Activated CD8-positive, alpha-beta T cell treated with anti-CD3 and anti-CD28 coated beads for 36 hours (primary cell): ENCODE results near the gene AIMP1. TPM values are rescaled to one million over a fixed set of nuclear protein-coding genes. Genes with fewer than 3 reads are reported as not detected.

ENCODE experiments used
- ATAC-seq: fragments of 200-7000 bp; cut with Tn5 transposase; one replicate; pipeline ENCODE4 v1.10.0; 2021; ENCODE audit warnings: mild to moderate bottlenecking, moderate library complexity
- CTCF ChIA-PET: fragments of 350-600 bp; sonication (Branson Sonifier 250); formaldehyde crosslinking; loops from one replicate; lab custom pipeline; 2021; ENCODE audit warnings: antibody characterized with exemption; lab: Charles Lee
- POLR2A ChIA-PET: fragments of 350-600 bp; sonication (Branson Sonifier 250); formaldehyde crosslinking; loops from one replicate; lab custom pipeline; 2021; ENCODE audit warnings: antibody characterized with exemption; lab: Charles Lee
- DNase-seq: peaks from one replicate; pipeline ENCODE4 v3.0.0-alpha.2; 2020
- H3K27ac Mint-ChIP-seq: one replicate; pipeline ENCODE4 v1.8.0; 2021; ENCODE audit warnings: mild to moderate bottlenecking, mixed read lengths
- H3K27me3 Mint-ChIP-seq: one replicate; pipeline ENCODE4 v1.8.0; 2021; ENCODE audit warnings: mixed read lengths
- H3K36me3 Mint-ChIP-seq: one replicate; pipeline ENCODE4 v1.8.0; 2021; ENCODE audit warnings: low read depth, mixed read lengths
- H3K4me1 Mint-ChIP-seq: one replicate; pipeline ENCODE4 v1.8.0; 2021; ENCODE audit warnings: low read depth, mixed read lengths
- H3K4me3 Mint-ChIP-seq: one replicate; pipeline ENCODE4 v1.8.0; 2021; ENCODE audit warnings: mild to moderate bottlenecking, moderate library complexity, mixed read lengths
- H3K9me3 Mint-ChIP-seq: one replicate; pipeline ENCODE4 v1.8.0; 2021; ENCODE audit warnings: mixed read lengths
- CTCF ChIP-seq: fragments of 200-600 bp; IDR thresholded peaks from one replicate; pipeline ENCODE4 v1.8.0; 2022; ENCODE audit warnings: antibody characterized with exemption, mild to moderate bottlenecking
- intact Hi-C: fragments of 100-400 bp; cut with micrococcal nuclease; formaldehyde crosslinking; loops from one replicate; pipeline ENCODE4 v1.10.0; 2022
- total RNA-seq, 2 experiments: library from RNA; stranded (reverse); gene quantifications; one replicate each; pipeline ENCODE4 v1.2.3, GENCODE V29; 2021

The AIMP1 gene
- total RNA-seq, 2 experiments from 2014 or later: 73.4 to 74.0 TPM

GRCh38 chr4:106312377-106312776, 4.0 kb upstream of the AIMP1 start:
- H3K4me1 Mint-ChIP-seq: peaks cover 31% of the 10 kb centered on the region
- no peak for TF ChIP-seq CTCF
- H3K27me3 Mint-ChIP-seq: no peaks in the 10 kb centered on the region
- POLR2A ChIA-PET: no interaction called here
- CTCF ChIA-PET: no interaction called here
- no peak overlapping the region for H3K4me3 Mint-ChIP-seq
- ATAC-seq (no peak), DNase-seq (no peak)
- peaks cover 6% of the 10 kb centered on the region for H3K36me3 Mint-ChIP-seq
- intact Hi-C loops: no loop called here
- H3K9me3 Mint-ChIP-seq: no peaks in the 10 kb centered on the region
- peak overlapping the region; percentile 30 for H3K27ac Mint-ChIP-seq

GRCh38 chr4:106312997-106313522, 3.3 kb upstream of the AIMP1 start:
- H3K27ac Mint-ChIP-seq: peak overlapping the region; percentile 55

GRCh38 chr4:106314960-106315359, 1.4 kb upstream of the AIMP1 start:
- intact Hi-C loops: no loop called here
- POLR2A ChIA-PET: interaction anchor here (1.2 to 1.3 kb wide), 2 partner anchors 9 to 15 kb away, joined by 3 to 4 read pairs; no protein-coding TSS in a partner anchor
- no peak overlapping the region for H3K27ac Mint-ChIP-seq
- no peak for TF ChIP-seq CTCF
- H3K4me3 Mint-ChIP-seq: no peak overlapping the region
- CTCF ChIA-PET: interaction anchor here (1.4 to 1.8 kb wide), 2 partner anchors 13 to 76 kb away, joined by 4 to 7 read pairs; no protein-coding TSS in a partner anchor
- ATAC-seq (no peak), DNase-seq (no peak)
- H3K27me3 Mint-ChIP-seq: no peaks in the 10 kb centered on the region
- peaks cover 6% of the 10 kb centered on the region for H3K36me3 Mint-ChIP-seq
- peaks cover 35% of the 10 kb centered on the region for H3K4me1 Mint-ChIP-seq
- H3K9me3 Mint-ChIP-seq: no peaks in the 10 kb centered on the region

More at GRCh38 chr4:106312997-106313522, 3.3 kb upstream of the AIMP1 start:
- intact Hi-C loops: no loop called here
- Mint-ChIP-seq H3K4me1 (peaks cover 31% of the 10 kb centered on the region), H3K9me3 (no peaks in the 10 kb centered on the region), H3K27me3 (no peaks in the 10 kb centered on the region), H3K36me3 (peaks cover 6% of the 10 kb centered on the region), H3K4me3 (no peak overlapping the region)
- CTCF ChIA-PET: no interaction called here
- DNase-seq (no peak), ATAC-seq (no peak)
- TF ChIP-seq CTCF: no peak
- POLR2A ChIA-PET: interaction anchor here (1.0 kb wide), 1 partner anchor 22 kb away, joined by 3 read pairs; no protein-coding TSS in a partner anchor

GRCh38 chr4:106315476-106315967, 828 bp upstream of the AIMP1 start:
- peaks cover 31% of the 10 kb centered on the region for H3K4me1 Mint-ChIP-seq
- CTCF ChIA-PET: interaction anchor here (0.9 to 1.8 kb wide), 3 partner anchors 12 to 76 kb away, joined by 3 to 7 read pairs (median 4); no protein-coding TSS in a partner anchor

More at GRCh38 chr4:106315476-106315967, 828 bp upstream of the AIMP1 start:
- ATAC-seq (peak; percentile 44), DNase-seq (peak; percentile 52)
- H3K27me3 Mint-ChIP-seq: no peaks in the 10 kb centered on the region
- intact Hi-C loops: no loop called here
- H3K36me3 Mint-ChIP-seq: peaks cover 12% of the 10 kb centered on the region
- no peak for TF ChIP-seq CTCF
- H3K4me3 Mint-ChIP-seq: no peak overlapping the region
- POLR2A ChIA-PET: interaction anchor here (0.6 to 1.6 kb wide), 8 partner anchors 9 to 1362 kb away, joined by 3 to 8 read pairs (median 3); no protein-coding TSS in a partner anchor
- H3K9me3 Mint-ChIP-seq: no peaks in the 10 kb centered on the region
- H3K27ac Mint-ChIP-seq: no peak overlapping the region
